Lower lobe of right lung (tissue), 2 donors: ENCODE results near the gene SORCS2. TPM values are rescaled to one million over a fixed set of nuclear protein-coding genes. Genes with fewer than 3 reads are reported as not detected.

Experiments used
- ATAC-seq, 2 donors: fragments of 200-7000 bp; cut with Tn5 transposase; one replicate each; pipeline ENCODE4 v1.9.1; 2020 to 2022; ENCODE audit warnings: mild to moderate bottlenecking in 2 of 2, moderate library complexity in 2 of 2
- DNase-seq: peaks from one replicate; pipeline ENCODE4 v3.0.0-alpha.2; 2020
- H3K27ac ChIP-seq: fragments of 200-600 bp; one replicate; pipeline ENCODE4 v1.8.0; 2022
- H3K27me3 ChIP-seq: fragments of 200-600 bp; one replicate; pipeline ENCODE4 v1.8.0; 2022; ENCODE audit warnings: low read depth
- H3K36me3 ChIP-seq: fragments of 200-600 bp; one replicate; pipeline ENCODE4 v1.8.0; 2022; ENCODE audit warnings: mild to moderate bottlenecking
- H3K4me1 ChIP-seq: fragments of 200-600 bp; one replicate; pipeline ENCODE4 v1.8.0; 2022
- H3K4me3 ChIP-seq: fragments of 200-600 bp; one replicate; pipeline ENCODE4 v1.8.0; 2022; ENCODE audit warnings: mild to moderate bottlenecking
- H3K9me3 ChIP-seq: fragments of 200-600 bp; one replicate; pipeline ENCODE4 v1.8.0; 2022
- CTCF ChIP-seq: fragments of 200-600 bp; IDR thresholded peaks from one replicate; pipeline ENCODE4 v1.8.0; 2022; ENCODE audit warnings: antibody characterized with exemption, mild to moderate bottlenecking
- intact Hi-C: fragments of 100-400 bp; cut with DNase I; formaldehyde crosslinking; loops from one replicate; pipeline ENCODE4 v1.11.0; 2022
- total RNA-seq: library from RNA; stranded (reverse); fragmentation: NEBNext Ultra II Directional; extraction: Animal tissue kit (Norgen Biotek cat#: 25700); gene quantifications from one replicate; pipeline ENCODE4 v1.2.1, GENCODE V29; 2021
- donor health status: DM: no; HTN: yes; CAD: no; lungs with severe emphysema.

The SORCS2 gene
- total RNA-seq, 1 donor from 2014 or later: 5.8 TPM

GRCh38 chr4:7157666-7158065 is 34.7 kb upstream of the SORCS2 start:
- Histone ChIP-seq H3K27ac (no peak overlapping the region), H3K9me3 (no peaks in the 10 kb centered on the region), H3K36me3 (no peaks in the 10 kb centered on the region), H3K4me1 (no peaks in the 10 kb centered on the region), H3K27me3 (peaks cover 2% of the 10 kb centered on the region), H3K4me3 (no peak overlapping the region)
- TF ChIP-seq CTCF: no peak
- ATAC-seq (no peak), DNase-seq (no peak)
- intact Hi-C loops: no loop called here

GRCh38 chr4:7158081-7158750 is 34.1 kb upstream of the SORCS2 start:
- no peak for DNase-seq
- Histone ChIP-seq H3K4me3 (no peak overlapping the region), H3K4me1 (no peaks in the 10 kb centered on the region), H3K27ac (no peak overlapping the region), H3K9me3 (no peaks in the 10 kb centered on the region), H3K27me3 (no peaks in the 10 kb centered on the region), H3K36me3 (no peaks in the 10 kb centered on the region)
- no peak for ATAC-seq
- intact Hi-C loops: no loop called here
- TF ChIP-seq CTCF: no peak

GRCh38 chr4:7158991-7159390 is 33.3 kb upstream of the SORCS2 start:
- intact Hi-C loops: no loop called here
- no peaks in the 10 kb centered on the region for H3K36me3 ChIP-seq
- ATAC-seq (no peak), DNase-seq (no peak)
- H3K27ac ChIP-seq: no peak overlapping the region
- H3K9me3 ChIP-seq: no peaks in the 10 kb centered on the region
- H3K27me3 ChIP-seq: no peaks in the 10 kb centered on the region
- H3K4me3 ChIP-seq: no peak overlapping the region
- H3K4me1 ChIP-seq: no peaks in the 10 kb centered on the region
- TF ChIP-seq CTCF: no peak

GRCh38 chr4:7159923-7160322 is 32.4 kb upstream of the SORCS2 start:
- no peak for TF ChIP-seq CTCF
- Histone ChIP-seq H3K27ac (no peak overlapping the region), H3K27me3 (no peaks in the 10 kb centered on the region), H3K9me3 (no peaks in the 10 kb centered on the region), H3K36me3 (no peaks in the 10 kb centered on the region), H3K4me1 (no peaks in the 10 kb centered on the region), H3K4me3 (no peak overlapping the region)
- intact Hi-C loops: no loop called here
- no peak for DNase-seq
- no peak for ATAC-seq

GRCh38 chr4:7160439-7160838 is 31.9 kb upstream of the SORCS2 start:
- ATAC-seq (no peak), DNase-seq (no peak)
- H3K9me3 ChIP-seq: no peaks in the 10 kb centered on the region
- no peak overlapping the region for H3K27ac ChIP-seq
- no peak overlapping the region for H3K4me3 ChIP-seq
- no peak for TF ChIP-seq CTCF
- H3K36me3 ChIP-seq: no peaks in the 10 kb centered on the region
- intact Hi-C loops: no loop called here
- H3K27me3 ChIP-seq: no peaks in the 10 kb centered on the region
- H3K4me1 ChIP-seq: no peaks in the 10 kb centered on the region
